Ishikawa (cell line): Measurements from ENCODE around the gene SCCPDH.

Experiments
- CEBPB ChIP-seq: IDR thresholded peaks from 2 replicates; pipeline ENCODE4 v1.6.1; 2012
- EGR1 ChIP-seq: IDR thresholded peaks from 2 replicates; pipeline ENCODE4 v1.6.1; 2012
- EP300 ChIP-seq: IDR thresholded peaks from 2 replicates; pipeline ENCODE4 v1.6.1; 2012; ENCODE audit warnings: borderline replicate concordance
- FOXM1 ChIP-seq: IDR thresholded peaks from 2 replicates; pipeline ENCODE4 v1.6.1; 2012; ENCODE audit warnings: low read depth, borderline replicate concordance
- MAX ChIP-seq: IDR thresholded peaks from 2 replicates; pipeline ENCODE4 v1.6.1; 2012
- NFIC ChIP-seq: IDR thresholded peaks from 2 replicates; pipeline ENCODE4 v1.6.1; 2012
- RAD21 ChIP-seq: IDR thresholded peaks from 2 replicates; pipeline ENCODE4 v1.6.1; 2012; ENCODE audit warnings: low read depth
- REST ChIP-seq: IDR thresholded peaks from 2 replicates; pipeline ENCODE4 v1.6.1; 2012; ENCODE audit warnings: low read depth, mild to moderate bottlenecking
- TAF1 ChIP-seq: IDR thresholded peaks from 2 replicates; pipeline ENCODE4 v1.6.1; 2012; ENCODE audit warnings: low read depth, mild to moderate bottlenecking
- TCF12 ChIP-seq: IDR thresholded peaks from 2 replicates; pipeline ENCODE4 v1.6.1; 2012; ENCODE audit warnings: low read depth
- USF1 ChIP-seq: IDR thresholded peaks from 2 replicates; pipeline ENCODE4 v1.6.1; 2012
- ZBTB7A ChIP-seq: IDR thresholded peaks from 2 replicates; pipeline ENCODE4 v1.6.1; 2012; ENCODE audit warnings: low read depth

GRCh38 chr1:246769306-246769705 lies 45.1 kb downstream of the SCCPDH start:
- TF ChIP-seq RAD21 (no peak), MAX (no peak), EP300 (no peak), CEBPB (no peak), USF1 (no peak), NFIC (no peak), FOXM1 (no peak), REST (no peak), TAF1 (no peak), EGR1 (no peak), TCF12 (no peak), ZBTB7A (no peak)
